ENCODE measurements around the gene HMCES. TPM values are rescaled to one million over a fixed set of nuclear protein-coding genes. Genes with fewer than 3 reads are reported as not detected.

Gene HMCES
- polyA plus RNA-seq, 3 donors: 11.9 to 23.0 (median 18.0) TPM

- no peaks in the 10 kb centered on the region for H3K4me1 Mint-ChIP-seq
- Histone ChIP-seq H3K4me3 (replicated peaks in 1 of 3; ENCODE audit: low read depth in 2 of 3, low read length in 3 of 3) (no peak overlapping the region), H3K4me2 (replicated peaks; ENCODE audit: extremely low read depth, low read length, poor library complexity, severe bottlenecking) (no peak overlapping the region), H3K27ac (ENCODE audit: low read depth in 1 of 2, low read length in 2 of 2) (peak overlapping the region in 1 of 2 donors; percentile 8), H3K27me3 (ENCODE audit: control insufficient read depth in 2 of 2, insufficient read depth in 2 of 2, low read length in 2 of 2) (no peaks in the 10 kb centered on the region), H3K4me1 (ENCODE audit: control insufficient read depth in 1 of 2, insufficient read depth in 2 of 2, low read length in 2 of 2) (no peaks in the 10 kb centered on the region), H3K79me2 (ENCODE audit: insufficient read depth, low read length) (no peaks in the 10 kb centered on the region), H3K9ac (ENCODE audit: insufficient read depth, low read length, poor library complexity, severe bottlenecking) (no peak overlapping the region), H3K9me3 (replicated peaks in 1 of 2; ENCODE audit: control insufficient read depth in 1 of 2, insufficient read depth in 1 of 2, low read length in 2 of 2) (no peaks in the 10 kb centered on the region), H3K36me3 (replicated peaks in 1 of 2; ENCODE audit: control insufficient read depth in 1 of 2, insufficient read depth in 2 of 2, low read length in 2 of 2) (peaks cover 96 to 100% of the 10 kb centered on the region in 2 donors), H4K20me1 (ENCODE audit: insufficient read depth, low read length) (peaks cover 48% of the 10 kb centered on the region), H2AFZ (ENCODE audit: insufficient read depth, low read depth, low read length, poor library complexity, severe bottlenecking) (no peak overlapping the region)
- no peaks in the 10 kb centered on the region for H3K9me3 Mint-ChIP-seq
- H3K27me3 Mint-ChIP-seq (ENCODE audit: low read depth in 3 of 3): no peaks in the 10 kb centered on the region
- TF ChIP-seq, protein P1, sequence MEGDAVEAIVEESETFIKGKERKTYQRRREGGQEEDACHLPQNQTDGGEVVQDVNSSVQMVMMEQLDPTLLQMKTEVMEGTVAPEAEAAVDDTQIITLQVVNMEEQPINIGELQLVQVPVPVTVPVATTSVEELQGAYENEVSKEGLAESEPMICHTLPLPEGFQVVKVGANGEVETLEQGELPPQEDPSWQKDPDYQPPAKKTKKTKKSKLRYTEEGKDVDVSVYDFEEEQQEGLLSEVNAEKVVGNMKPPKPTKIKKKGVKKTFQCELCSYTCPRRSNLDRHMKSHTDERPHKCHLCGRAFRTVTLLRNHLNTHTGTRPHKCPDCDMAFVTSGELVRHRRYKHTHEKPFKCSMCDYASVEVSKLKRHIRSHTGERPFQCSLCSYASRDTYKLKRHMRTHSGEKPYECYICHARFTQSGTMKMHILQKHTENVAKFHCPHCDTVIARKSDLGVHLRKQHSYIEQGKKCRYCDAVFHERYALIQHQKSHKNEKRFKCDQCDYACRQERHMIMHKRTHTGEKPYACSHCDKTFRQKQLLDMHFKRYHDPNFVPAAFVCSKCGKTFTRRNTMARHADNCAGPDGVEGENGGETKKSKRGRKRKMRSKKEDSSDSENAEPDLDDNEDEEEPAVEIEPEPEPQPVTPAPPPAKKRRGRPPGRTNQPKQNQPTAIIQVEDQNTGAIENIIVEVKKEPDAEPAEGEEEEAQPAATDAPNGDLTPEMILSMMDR (IDR thresholded peaks at IDR 0.05): no peak
- intact Hi-C loops (cut with micrococcal nuclease): loop anchor here in 1 of 2 donors (10.0 kb wide), 1 partner anchor 382 kb away; no protein-coding TSS in a partner anchor
- peaks cover 93 to 100% of the 10 kb centered on the region in 2 donors for H3K36me3 Mint-ChIP-seq
- peak overlapping the region in 1 of 7 donors; percentile 68 for H3K27ac Mint-ChIP-seq
- 100% methylated on average over 3 of the region's 4 CpGs for WGBS (ENCODE audit: insufficient coverage)
- no peak for DNase-seq
- no peak overlapping the region for H3K4me3 Mint-ChIP-seq
These were observed 12.0 kb upstream of the HMCES start for GRCh38 chr3:129266651-129267050.

DNA sequence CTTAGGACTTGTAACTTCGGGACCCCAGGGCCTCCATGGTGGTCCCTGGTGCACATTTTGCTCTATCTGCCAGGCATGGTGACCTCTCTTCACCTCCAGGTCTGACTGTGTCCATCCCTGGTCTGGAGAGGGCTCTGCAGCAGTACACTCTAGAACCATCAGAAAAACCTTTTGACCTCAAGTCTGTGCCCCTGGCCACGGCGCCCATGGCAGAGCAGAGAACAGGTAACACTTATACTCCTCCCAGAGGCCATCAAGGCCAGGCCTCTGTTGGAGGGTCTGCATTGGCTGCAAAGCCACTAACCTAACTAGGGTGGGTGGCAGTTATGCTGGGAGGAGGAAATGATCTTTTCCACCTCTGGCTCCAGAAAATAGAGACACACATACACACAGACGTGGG is 10.3 kb upstream of the HMCES start:
- H3K9ac ChIP-seq (ENCODE audit: insufficient read depth, low read length, poor library complexity, severe bottlenecking): no peak overlapping the region
- H3K4me1 Mint-ChIP-seq: no peaks in the 10 kb centered on the region
- H3K36me3 Mint-ChIP-seq: peaks cover 91 to 100% of the 10 kb centered on the region in 2 donors
- H3K27me3 Mint-ChIP-seq (ENCODE audit: low read depth in 3 of 3): no peaks in the 10 kb centered on the region
- 80% methylated on average over 1 of the region's 4 CpGs for WGBS (ENCODE audit: insufficient coverage)
- H3K4me3 ChIP-seq (replicated peaks in 1 of 3; ENCODE audit: low read depth in 2 of 3, low read length in 3 of 3): no peak overlapping the region
- H3K79me2 ChIP-seq (ENCODE audit: insufficient read depth, low read length): no peaks in the 10 kb centered on the region
- H3K9me3 ChIP-seq (replicated peaks in 1 of 2; ENCODE audit: control insufficient read depth in 1 of 2, insufficient read depth in 1 of 2, low read length in 2 of 2): no peaks in the 10 kb centered on the region
- no peaks in the 10 kb centered on the region for H3K27me3 ChIP-seq (ENCODE audit: control insufficient read depth in 2 of 2, insufficient read depth in 2 of 2, low read length in 2 of 2)
- no peak for DNase-seq
- peaks cover 44% of the 10 kb centered on the region for H4K20me1 ChIP-seq (ENCODE audit: insufficient read depth, low read length)
- H3K4me2 ChIP-seq (replicated peaks; ENCODE audit: extremely low read depth, low read length, poor library complexity, severe bottlenecking): no peak overlapping the region
- no peak overlapping the region for H2AFZ ChIP-seq (ENCODE audit: insufficient read depth, low read depth, low read length, poor library complexity, severe bottlenecking)
- intact Hi-C loops (cut with micrococcal nuclease): loop anchor here in 1 of 2 donors (10.0 kb wide), 1 partner anchor 384 kb away; no protein-coding TSS in a partner anchor
- H3K4me3 Mint-ChIP-seq: no peak overlapping the region
- TF ChIP-seq, protein P1 (IDR thresholded peaks at IDR 0.05): no peak
- H3K9me3 Mint-ChIP-seq: peaks cover 0 to 1% (median 0%) of the 10 kb centered on the region in 7 donors
- H3K36me3 ChIP-seq (replicated peaks in 1 of 2; ENCODE audit: control insufficient read depth in 1 of 2, insufficient read depth in 2 of 2, low read length in 2 of 2): peaks cover 97 to 100% of the 10 kb centered on the region in 2 donors
- no peak overlapping the region for H3K27ac ChIP-seq (ENCODE audit: low read depth in 1 of 2, low read length in 2 of 2)
- no peaks in the 10 kb centered on the region for H3K4me1 ChIP-seq (ENCODE audit: control insufficient read depth in 1 of 2, insufficient read depth in 2 of 2, low read length in 2 of 2)
- no peak overlapping the region for H3K27ac Mint-ChIP-seq

Data from CD14-positive monocyte (primary cell).